GM21723 (cell line): ENCODE results near the gene CTIF.

Experiments used
- ATAC-seq: cut with Tn5 transposase; IDR thresholded peaks from one replicate; pipeline ENCODE4 v1.9.1; 2021; ENCODE audit warnings: mild to moderate bottlenecking, moderate library complexity; ENCODE audit not compliant: unreplicated experiment

CTIF gene

DNA sequence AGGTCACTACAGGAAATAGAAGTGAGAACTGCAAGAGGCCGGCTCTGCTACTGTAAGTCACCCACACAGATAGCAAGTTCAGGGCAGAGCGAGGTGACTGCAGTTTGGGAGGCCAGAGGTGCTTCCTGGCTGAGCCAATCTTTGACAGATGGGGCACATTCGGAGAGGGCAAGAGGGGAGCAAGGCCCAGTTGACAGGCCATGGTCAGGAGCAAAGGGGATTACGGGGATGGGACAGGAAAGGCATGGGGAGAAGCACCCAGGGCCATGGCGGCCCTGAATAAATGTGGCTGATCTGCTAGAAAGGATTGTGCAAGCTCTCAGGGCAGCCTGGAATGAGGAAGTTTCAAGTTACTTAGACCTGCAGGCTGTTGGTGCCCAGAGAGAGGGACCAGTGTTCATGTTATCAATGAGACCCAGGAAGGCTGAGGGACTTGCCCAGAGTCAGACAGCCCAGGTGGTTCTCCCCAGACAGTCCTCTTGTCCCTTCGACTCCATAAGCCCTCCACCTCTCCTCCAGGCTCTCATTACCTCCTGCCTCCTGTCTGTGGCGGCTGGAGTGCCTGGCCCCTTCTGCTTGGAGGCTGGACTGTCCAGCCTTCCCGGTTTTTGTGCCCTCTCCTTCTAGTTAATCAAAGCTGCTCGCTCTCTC is 123.3 kb downstream of the CTIF start:
- ATAC-seq = no peak

DNA sequence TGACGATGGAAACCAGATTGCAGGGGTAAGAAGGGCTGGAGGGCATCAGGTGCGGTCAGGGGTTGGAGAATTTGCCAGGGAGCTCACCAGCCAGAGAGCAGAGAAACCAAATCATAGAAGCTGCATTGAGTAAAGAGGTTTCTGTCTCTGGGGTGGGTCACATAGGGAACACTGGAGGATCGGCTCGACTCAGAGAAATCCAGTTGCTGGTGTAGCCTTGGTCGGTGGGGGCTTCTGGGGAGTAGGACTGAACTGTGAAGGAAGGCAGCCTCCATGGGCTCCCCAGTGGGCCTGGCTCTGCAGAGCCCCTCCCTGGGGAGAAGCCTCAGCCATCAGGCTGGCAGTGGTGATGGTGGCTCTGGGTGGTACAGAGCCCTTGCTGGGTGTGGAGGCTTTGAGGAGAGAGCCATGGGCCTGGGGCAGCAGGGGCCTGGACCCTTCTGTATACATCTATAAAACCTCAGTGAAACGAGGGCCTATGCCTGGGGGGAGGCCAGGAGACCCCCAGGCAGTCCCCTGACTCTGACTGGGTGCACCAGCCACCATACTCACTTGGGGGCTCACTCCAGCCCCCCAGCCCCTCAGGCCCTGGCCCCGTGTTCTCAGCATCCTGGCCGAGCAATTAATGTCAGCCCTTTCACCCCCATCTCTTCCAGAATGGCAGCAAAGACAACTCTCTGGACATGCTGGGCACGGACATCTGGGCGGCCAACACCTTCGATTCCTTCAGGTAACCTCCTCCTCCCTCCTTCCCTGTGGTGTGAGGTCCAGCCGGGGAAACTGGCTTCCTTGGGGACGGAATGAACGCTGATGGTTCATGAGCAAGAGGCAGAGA is 124.5 kb downstream of the CTIF start:
- no peak for ATAC-seq

DNA sequence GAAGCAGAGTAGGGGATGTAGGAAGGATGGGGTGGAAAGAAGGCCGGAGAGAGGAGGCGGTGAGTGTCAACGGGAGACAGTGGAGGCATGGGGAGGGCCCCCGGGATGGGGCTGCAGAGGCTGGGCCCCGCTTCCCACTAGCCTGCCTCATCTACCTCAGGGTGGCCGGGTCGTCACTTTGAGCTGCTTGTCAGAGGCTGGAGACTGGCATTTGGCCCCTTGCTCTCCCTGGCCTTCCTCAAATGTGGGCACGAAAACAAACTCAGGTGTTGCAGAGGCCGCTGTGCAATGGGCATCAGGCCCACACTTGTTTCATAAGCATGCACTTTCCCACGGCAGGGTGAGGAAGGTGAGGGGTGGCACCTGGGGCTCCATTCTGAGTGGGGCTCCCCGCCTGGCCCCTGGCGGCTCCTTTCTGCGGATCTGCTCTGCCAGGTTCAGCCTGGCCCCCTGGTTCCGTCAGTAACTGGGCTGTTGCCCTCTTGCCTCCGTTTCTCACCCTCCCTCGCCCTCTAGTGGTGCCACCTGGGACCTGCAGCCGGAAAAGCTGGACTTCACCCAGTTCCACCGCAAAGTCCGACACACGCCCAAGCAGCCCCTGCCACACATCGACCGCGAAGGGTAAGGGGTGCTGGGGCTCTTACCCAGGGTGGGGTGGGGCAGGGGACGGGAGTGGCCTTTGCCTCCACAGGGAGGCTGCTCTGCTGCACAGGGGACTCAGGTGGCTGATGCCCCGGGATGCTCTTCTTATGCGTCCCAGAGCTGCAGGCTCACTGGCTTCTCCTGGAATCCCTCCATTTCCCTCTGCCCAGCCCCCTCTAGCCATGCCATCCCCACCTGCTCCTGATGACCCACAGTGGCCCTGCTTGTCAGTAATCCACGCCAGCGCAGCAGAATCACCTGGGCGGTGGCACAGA is 125.4 kb downstream of the CTIF start:
- ATAC-seq = no peak

DNA sequence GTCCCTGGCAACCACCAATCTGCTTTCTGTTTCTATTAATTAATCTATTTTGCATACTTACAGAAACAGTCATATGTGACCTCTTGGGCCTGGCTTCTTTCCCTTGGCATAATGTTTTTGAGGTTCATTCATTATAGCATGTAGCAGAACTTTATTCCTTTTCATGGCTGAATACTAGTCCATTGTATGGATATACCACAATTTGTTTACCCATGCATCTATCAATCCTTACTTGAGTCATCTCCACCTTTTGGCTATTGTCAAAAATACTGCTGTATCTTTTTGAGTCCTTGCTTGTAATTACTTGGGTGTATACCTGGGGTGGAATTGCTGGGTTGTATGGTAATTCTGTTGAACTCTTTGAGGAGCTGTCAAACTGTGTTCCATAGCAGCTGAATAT is 126.8 kb downstream of the CTIF start:
- no peak for ATAC-seq

DNA sequence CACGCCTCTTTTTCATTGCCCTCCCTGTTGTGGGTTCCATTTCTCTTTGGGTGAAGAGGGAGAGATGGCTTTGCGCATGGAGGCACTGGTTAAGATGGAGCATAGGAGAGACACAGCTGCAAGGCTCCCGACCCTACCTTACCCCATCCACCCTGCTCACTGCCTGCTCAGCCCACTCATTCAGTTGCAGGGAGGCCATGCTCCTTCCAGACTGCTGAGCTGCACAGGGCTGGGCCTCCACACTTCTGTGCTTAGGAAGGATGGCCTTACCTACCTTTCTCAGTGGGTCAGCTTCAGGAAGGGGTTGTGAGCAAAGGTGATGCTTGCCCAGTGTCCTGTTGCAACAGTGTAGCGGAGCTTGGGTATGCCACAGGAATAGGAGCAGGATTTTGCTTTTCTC is 127.8 kb downstream of the CTIF start:
- no peak for ATAC-seq

DNA sequence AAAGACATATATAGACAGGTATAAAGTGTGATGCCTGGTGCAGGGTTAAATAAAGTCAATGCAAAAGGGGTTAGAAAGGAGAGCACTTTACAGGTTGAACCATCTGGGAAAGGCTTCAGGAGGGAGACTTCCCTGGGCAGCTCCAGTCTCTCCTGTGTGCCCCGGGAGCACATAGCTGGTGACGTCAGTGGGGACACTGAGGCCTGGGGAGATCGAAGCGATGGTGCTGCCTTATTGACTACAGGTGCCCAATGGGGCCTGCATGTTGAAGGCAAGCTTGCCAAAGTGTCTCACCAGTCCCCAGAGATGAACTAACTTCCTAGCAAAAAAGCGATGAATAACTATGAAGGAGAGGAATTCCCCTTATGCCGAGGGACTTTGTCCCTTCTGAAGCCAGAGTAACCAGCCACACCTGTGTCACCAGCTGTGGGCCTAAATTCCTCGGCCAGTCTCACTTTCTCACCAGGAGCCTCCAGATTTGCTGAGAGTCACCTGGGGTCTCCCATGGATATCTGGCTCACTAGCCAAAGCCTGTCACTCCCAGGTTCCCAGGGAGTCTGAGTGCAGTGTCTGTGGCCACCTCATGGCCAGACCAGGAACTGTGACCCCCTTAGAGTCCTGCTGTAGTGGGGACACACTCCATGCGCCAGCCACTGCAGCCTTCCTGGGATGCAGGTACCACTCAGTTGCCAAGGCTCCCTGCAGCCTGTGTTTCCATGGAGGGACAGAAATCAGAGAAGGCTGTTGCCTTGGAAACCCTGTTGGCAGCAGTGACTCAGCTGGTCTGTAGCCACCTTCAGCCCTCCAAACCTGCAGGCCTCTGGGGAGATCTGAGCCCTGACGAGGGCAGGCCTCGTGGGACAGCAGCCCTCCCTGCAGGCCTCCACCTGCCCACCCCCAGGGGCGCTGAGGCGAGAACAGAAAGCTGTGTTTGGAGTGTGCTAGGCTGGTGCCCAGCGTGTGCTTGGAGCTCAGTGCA is 128.7 kb downstream of the CTIF start:
- peak; percentile 53 for ATAC-seq

DNA sequence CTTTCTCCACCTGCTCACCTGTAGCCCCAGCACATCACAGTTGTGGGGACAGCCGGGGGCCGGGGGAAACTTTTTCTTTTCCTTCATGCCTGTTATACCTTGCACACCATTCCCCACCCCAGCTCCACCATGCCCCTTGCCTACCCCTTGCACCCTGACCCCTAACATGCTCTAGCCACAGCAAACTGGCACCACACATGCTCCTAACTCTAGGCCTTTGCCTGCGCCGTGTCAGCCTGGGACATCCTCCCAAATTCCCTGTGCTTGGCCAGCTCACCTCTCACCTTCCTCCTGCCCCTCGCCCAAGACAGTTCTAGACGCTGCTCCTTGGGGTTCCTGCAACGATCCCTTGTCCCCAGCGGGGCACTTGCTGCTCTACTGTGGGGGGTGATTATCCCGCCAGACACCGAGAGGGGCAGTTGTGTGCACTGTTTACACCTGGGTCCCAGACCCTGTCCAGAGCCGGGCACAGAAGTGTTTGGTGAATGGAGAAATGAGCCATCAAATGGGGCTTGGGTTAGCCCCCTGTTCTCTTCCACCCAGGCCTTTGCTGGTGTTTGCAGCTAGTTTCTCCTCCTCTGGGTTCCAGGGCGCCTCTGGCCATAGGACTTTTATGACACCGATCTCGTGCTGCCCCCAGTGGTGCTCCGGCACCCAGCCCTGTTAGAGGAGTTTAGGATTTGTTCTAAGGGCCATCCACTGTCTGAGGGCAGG is 129.8 kb downstream of the CTIF start:
- no peak for ATAC-seq

DNA sequence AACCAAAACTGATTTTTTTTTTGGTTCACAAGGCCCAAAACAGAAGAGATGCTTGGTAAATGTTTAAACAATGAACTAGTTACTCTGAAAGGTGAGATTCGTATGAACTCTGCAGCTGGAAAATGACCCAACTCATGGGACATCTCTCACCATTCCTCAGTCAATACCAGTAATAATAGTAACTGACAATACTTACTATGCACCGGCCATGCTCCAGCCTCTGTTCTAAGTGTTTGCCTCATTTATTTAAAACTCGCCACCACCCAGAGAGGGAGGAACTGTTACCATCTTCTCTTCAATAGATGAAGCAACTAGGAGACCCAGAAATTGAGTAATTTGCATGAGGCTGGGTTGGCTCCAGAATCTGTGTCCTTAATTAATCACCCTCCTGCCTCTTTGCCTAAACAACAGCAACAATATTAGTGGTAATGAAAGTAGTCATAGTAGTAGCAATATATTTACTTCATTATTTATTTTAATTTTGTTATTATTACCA is 130.4 kb downstream of the CTIF start:
- ATAC-seq = no peak

DNA sequence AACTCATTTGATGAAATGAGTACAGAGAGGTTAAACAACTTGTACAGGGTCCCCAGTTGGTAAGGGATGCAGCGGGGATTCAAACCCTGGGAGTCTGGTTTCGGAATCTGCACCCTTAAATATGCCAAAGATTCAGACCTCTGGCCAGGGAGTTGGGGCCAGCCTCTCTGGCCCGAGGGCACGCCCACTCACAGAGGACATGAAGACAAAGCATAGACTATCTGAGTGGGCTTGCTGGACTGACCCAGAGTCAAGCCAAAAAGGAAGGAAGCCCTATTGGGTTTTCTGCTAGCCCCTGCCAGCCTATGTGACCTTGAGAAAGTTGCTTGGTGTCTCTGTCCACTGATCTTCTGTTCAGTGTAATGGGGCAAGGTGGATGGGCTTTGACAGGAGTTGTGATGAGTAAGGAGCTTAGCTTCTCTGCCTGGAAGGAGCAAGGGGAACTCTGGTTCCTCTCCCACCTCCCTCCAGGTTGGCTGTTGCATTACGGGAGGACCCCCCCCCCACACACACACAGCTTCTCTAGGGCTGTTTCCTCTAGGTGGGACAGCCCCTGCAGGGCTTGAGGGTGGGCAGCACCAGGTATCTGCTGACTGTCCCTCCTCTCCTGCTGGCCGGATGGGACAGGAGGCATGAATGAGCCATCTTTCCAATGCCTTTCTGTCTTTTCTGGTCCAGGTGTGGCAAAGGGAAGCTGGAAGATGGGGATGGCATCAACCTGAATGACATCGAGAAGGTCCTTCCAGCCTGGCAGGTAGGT is 131.3 kb downstream of the CTIF start:
- no peak for ATAC-seq

DNA sequence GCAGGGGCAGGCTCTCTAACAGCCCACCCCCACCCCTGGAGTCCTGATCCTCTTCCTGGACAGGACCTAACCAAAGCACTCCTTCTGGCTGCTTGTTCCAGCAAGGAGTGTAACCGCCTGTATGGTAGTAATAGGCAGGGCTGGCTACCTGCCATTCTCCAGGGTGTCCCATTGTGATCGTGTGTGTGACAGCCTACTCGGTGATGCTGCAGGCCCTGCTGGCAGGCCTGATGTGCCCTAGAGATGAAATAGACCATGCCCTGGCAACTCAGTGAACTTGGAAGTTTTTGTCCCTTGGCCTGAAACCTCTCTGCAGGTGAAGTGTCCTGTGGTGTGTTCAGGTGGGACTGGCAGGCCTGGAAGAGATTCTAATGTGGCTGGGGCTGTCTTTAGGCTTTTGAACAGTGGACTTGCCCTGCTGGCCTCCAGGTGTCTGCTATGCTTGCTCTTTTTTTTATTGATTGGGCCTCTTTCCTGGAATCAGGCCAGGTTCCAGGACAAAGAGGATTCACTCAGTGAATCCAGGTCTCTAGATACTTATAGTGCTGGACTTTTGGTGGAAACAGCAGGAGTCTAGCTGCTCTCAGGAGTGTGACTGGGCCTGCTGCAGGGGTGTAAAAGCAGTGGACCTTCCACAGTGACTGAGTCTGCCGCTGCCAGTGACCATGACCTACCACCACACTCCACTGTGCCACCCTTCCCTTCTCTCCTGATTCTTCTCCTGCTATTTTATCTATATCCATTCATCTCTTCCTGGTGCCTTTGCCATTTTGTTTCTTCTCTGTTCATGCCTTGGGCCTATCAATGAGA is 132.1 kb downstream of the CTIF start:
- ATAC-seq = no peak

DNA sequence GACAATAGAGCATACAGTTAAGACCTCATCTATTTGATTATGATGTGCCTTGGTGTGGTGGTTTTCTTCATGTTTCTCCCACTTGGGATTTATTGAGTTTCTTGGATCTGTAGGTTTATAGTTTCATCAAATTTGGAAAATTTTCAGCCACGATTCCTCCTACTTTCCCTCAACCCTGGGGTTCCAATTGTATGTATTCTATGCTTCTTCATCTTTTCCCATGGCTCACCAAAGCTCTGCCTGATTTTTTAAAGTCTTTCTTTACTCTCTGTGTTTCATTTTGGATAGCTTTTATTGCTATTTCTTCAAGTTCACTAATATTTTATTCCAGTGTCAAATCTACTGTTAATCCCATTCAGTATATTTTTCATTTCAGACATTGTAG is 132.7 kb downstream of the CTIF start:
- no peak for ATAC-seq

DNA sequence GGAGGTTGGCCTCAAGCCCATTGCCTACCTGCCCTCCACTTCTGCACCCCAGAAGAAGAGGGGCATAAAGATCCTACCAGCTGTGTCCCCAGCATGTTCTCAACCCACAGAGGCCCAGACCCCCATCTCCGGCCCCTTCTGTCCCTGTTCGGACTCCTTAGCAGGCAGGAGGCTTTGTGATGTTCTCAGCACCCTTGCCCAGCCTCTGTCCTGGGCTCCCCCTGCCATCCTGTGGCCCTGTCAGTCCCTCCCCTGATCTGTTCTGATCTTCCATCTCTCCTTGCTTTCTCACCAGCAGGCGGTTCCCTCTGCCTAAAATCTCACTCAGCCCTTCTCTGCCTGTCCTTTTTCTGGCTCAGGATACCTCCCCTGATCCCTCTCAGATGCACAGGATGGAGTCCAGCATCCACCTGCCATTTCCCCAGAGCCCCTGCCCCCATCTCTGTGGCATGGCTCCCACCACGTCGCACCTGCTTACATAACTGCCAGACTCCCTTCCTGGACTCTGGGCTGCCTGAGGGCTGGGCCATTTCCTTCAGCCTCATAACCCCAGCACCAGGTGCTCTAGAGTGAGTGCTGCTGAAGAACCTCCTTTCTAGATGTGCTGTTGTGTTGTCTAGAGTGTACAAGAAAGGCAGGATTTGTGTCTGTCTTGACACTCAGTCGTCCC is 134.0 kb downstream of the CTIF start:
- ATAC-seq = no peak

DNA sequence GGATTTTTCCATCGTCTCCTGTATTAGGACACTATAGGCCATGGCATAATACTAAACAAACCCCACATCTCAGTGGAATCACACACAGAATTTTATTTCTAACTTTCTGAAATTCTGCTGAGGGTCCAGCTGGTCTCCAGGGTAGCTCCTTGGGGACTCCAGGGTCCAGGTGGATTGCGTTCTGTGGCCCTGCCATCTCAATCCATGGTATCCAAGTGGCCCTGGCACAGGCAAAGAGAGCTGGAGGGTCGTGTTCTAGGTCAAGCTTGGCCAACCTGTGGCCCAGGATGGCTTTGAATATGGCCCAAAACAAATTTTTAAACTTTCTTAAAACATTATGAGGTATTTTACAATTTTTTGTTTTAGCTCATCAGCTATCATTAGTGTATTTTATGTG is 134.6 kb downstream of the CTIF start:
- ATAC-seq = no peak

DNA sequence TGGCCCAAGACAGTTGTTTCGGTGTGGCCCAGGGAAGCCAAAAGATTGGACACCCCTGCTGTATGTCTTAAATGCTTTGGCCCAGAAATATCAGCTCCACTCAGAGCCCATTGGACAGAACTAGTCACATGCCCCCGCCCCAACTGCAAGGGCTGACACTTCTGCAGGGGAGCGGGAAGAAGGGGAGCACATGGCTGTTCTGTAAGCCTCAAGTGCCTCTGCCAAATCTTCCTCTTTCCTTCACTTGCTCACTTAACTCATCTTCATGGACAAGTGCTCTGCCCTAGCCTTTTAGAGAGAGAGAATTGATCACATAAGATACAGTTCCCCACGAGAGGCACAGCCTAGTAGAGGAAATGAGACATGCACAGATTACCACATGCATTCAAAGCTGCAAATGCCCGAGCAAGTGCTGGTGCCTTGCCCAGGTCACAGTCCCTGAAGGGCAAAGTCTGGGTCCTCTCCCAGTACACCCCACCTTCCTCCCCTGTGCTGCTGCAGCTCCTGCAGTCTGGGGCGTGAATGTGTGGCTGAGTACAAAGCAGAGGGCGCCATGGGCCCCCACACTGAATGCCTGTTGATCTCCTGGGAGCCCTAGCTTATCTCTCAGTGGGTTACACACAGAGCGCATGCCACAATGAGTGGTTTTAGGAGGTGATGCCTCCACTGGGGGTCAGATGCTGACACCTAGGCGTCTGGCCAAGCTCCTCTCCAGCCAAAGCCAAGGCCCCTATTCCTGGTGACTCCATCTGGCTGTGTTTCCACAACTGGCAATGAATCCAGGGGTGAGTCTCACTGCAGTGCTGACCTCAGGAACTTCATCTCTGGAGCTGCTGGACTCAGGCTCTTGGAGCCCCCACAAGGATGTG is 135.3 kb downstream of the CTIF start:
- ATAC-seq = no peak

DNA sequence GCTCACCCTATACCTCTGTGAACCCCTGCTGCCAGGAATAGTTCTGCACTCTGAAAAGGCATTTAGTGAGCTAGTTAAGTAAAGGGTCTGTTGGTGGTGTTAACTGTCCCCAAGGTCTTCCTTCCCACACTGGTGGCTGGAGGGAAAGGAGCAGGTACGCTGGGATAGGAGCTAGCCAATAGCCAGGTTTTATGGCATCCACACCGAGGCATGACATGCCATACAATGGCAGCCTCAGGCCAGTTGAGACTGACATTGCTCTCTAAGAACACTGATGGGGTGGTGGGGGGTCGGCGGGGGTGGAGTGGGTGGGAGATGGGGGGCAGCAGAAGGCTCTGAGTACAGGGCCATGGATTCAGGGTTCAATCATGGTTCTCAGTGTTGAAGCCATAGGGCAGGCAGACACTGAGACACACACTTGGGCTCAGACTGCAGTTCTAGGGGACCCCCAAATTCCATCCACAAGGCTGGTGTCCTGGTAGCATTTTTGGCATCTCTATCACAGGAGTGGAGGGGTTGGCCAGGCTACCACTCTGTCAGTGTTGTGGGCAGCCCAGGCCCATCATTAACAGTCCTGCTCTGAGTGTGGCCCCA is 136.0 kb downstream of the CTIF start:
- no peak for ATAC-seq

DNA sequence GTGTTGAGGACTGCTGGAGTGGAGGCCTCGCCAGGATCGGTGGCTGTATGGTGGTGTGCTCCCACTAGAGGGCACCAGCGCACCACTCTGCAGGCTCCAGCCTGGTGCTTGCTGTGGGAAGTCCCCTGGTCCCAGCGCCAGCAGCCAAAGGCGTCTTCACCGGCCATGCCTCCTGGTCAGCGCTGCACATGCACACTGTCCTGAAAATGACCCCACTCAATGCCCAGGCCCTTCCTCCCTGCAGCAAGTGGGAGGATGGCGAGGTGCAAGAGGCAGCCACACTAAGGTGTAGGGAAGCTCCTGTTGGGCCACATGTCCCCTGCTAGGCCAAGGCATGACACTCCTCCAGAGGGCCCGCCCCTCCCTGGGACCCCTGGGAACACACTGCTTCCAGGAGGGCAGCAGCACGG is 136.5 kb downstream of the CTIF start:
- peak; percentile 92 for ATAC-seq
